HG02938 (cell line): ENCODE data around the gene MIEN1.
"Not testable (repeated sequence)": the region's sequence is repeated elsewhere in the genome, so short reads cannot be mapped to it uniquely, and the experiment has no call there.

Source experiments
- ATAC-seq: cut with Tn5 transposase; IDR thresholded peaks from one replicate; pipeline ENCODE4 v1.9.1; 2021; ENCODE audit warnings: mild to moderate bottlenecking, moderate library complexity; ENCODE audit not compliant: unreplicated experiment

The MIEN1 gene

DNA sequence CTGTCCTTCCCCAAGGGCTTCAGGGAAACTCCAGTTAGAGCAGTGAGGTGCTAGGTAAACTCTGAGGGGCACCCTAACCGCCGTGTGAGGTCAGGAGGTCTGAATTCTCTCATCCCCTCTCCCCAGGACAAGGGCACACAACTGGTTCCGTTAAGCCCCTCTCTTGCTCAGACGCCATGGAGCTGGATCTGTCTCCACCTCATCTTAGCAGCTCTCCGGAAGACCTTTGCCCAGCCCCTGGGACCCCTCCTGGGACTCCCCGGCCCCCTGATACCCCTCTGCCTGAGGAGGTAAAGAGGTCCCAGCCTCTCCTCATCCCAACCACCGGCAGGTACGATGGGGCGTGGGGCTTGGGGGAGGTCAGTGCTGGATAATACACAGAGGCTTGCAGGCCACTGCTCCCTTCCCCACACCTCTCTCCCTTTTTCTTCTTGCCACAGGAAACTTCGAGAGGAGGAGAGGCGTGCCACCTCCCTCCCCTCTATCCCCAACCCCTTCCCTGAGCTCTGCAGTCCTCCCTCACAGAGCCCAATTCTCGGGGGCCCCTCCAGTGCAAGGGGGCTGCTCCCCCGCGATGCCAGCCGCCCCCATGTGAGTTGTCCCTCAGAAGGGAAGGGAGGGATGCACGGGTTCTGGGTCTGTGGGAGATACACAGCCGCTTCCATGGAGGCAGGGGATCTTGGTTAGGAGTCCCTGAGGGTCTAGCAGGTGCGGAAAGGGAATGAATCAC lies 12.0 kb upstream of the MIEN1 start:
- ATAC-seq: no peak

DNA sequence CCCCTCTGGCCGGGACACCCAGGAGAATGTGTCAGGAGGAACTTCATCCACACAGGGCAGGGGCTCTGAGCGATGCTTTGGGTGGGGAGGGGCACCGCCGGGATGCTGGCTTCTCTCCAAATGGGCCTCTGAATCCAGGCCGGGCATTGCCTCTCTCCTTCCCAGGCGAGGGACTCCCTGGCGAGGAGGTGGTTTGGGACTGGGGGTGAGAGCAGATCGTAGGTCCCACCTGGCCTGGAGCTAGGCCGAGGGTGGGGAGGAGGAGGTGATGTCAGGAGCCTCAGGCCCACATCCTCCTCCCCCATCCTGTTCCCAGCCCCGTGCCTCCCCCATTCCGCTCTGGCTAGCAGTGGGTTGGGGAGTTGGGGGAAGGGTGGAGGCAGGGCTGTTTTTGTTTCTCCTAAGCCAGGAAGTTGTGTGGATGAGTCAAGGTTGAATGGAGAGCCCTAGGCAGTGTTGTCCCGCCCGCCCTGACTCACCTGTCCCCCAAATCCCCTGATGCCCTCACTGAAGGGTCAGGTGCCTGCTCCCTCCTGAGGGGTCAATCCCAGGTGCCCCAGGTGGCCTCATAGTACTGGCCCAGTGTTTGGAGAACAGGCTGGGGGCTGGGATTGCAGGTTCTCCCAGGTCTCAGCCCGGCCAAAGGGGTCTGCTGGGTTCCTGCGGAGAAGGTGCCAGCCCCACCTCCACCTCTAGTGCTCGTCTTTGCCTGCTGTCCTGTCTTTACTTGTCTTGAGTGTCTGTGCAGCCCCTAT lies 10.2 kb upstream of the MIEN1 start:
- no peak for ATAC-seq

- no peak for ATAC-seq
Measured at GRCh38 chr17:39739885-39740356, 9.6 kb upstream of the MIEN1 start.

DNA sequence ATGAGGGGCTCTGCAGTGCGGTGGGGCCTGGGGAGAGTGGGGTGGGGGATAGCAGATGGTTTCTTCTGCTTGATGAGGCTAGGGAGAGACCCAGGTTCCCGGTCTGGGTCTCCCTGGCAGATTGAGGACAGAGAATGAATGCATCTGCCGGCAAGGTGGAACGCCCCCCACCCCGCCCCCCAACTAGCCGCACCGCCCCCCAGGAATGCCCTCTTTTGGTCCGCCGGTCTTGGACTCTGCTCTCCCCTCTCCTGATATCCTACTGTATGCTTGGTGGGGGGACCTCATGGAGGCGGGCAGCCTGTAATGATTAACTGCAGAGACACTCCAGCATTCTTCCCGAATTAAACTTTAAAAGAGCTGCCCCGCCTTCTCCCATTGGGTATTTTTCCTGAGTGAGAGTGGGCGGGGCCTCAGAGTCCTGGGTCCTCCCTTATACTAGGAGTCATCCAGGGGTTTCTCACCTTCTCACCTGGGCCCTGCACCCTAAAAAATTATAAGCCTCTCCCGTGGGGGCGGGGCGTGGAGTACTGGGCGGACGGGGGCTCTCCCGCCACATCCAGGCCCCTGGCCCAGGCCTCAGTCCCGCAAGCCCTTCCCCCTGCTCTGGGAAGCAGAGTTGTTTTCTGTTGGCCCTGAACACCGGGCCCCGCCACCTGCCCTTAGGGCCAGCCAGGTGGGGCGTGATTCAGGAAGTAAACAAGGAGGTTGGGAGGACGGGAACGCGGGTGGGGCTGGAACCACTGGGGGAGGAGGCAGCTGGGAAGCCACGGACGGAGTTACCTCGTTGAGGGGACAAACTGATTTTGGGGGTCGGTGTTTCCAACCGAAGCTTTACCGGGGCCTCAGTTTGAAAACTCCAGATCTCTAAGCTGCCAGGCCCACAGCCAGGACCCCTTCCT lies 8.9 kb upstream of the MIEN1 start:
- no peak for ATAC-seq

- no peak for ATAC-seq
Measured at GRCh38 chr17:39738568-39738901, 8.2 kb upstream of the MIEN1 start.

- no peak for ATAC-seq
Measured at GRCh38 chr17:39737760-39738567, 7.6 kb upstream of the MIEN1 start, which contains the start of gene GRB7. Gene GRB7, plus strand, starts transcription at chr17:39737938. Its CDS starts 4,364 bp downstream, at chr17:39742302.

GRCh38 chr17:39737206-39737759 lies 7.0 kb upstream of the MIEN1 start:
- no peak for ATAC-seq

GRCh38 chr17:39736319-39737165 lies 6.2 kb upstream of the MIEN1 start:
- no peak for ATAC-seq

GRCh38 chr17:39735882-39736281 lies 5.5 kb upstream of the MIEN1 start:
- no peak for ATAC-seq

GRCh38 chr17:39732586-39732985 lies 2.3 kb upstream of the MIEN1 start:
- no peak for ATAC-seq

DNA sequence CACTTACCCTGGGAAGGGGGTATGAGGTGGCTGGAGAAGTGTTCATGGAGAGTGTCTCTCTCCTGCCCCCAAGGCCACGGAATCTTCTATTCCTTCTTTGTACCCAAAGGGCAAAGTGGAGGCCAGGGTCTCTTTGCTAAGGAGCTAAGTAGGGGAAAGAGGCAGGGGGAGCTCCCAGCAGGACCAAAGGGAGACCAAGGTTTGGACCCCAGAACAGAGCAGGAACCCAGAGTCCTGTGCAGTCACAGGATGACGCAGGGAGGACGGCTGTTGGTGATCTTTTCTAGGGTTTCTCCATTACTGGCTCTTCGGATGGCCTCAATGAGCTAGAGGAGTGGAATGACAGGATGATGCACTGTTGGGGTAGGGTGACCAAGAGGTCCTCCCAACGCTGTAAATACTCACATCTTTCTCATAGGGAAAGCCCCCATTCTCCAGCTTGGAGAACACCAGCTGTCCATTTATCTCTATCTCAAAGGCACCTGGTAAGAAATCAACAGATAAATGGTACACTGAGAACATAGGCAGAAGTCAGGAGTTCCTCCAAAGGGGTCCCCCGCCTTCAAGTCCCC lies 966 bp downstream of the MIEN1 start:
- ATAC-seq: no peak

- ATAC-seq: no peak
Measured at GRCh38 chr17:39727556-39727955, 2.8 kb downstream of the MIEN1 start.

DNA sequence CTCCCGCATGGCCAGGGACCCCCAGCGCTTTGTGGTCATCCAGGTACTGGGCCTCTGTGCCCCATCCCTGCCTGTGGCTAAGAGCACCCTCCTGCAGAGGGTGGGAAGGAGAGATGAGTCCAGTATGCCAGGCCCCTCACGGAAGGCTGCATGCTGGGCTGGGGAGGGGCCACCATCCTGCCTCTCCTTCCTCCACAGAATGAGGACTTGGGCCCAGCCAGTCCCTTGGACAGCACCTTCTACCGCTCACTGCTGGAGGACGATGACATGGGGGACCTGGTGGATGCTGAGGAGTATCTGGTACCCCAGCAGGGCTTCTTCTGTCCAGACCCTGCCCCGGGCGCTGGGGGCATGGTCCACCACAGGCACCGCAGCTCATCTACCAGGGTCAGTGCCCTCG lies 3.7 kb downstream of the MIEN1 start:
- ATAC-seq: no peak

- ATAC-seq: not testable (repeated sequence)
Measured at GRCh38 chr17:39725923-39726322, 4.4 kb downstream of the MIEN1 start.

- no peak for ATAC-seq
Measured at GRCh38 chr17:39724731-39725130, 5.6 kb downstream of the MIEN1 start.

DNA sequence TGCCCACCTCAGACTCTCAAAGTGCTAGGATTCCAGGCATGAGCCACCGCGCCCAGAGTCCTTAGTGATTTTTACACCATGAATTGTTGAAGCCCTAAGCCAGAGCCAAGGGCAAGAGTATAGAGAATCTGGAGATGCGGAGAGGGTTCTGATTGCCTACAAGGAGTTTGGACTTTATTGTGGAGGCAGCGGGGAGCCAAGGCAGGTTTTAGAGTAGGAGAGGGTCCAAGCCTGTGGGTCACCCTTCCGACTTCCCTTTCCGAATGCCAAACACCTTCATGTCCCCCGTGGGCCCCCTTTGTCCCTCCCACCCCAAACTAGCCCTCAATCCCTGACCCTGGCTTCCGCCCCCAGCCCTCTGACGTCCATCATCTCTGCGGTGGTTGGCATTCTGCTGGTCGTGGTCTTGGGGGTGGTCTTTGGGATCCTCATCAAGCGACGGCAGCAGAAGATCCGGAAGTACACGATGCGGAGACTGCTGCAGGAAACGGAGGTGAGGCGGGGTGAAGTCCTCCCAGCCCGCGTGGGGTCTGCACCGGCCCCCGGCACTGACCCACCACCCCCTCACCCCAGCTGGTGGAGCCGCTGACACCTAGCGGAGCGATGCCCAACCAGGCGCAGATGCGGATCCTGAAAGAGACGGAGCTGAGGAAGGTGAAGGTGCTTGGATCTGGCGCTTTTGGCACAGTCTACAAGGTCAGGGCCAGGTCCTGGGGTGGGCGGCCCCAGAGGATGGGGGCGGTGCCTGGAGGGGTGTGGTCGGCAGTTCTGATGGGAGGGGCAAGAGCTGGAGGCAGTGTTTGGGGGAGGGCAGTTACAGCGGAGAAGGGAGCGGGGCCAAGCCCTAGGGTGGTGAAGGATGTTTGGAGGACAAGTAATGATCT lies 7.1 kb downstream of the MIEN1 start:
- no peak for ATAC-seq

DNA sequence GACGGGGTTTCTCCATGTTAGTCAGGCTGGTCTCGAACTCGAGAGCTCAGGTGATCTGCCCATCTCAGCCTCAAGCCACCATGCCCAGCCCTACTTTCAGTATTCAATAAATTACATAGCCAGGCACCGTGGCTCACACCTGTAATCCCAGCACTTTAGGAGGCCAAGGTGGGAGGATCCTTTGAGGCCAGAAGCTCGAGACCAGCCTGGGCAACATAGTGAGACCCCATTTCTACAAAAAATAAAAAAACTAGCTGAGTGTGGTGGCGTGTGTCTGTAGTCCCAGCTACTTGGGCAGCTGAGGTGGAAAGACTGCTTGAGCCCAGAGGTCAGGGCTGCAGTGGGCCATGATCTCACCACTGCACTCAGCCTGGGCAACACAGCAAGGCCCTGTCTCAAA lies 8.2 kb downstream of the MIEN1 start:
- ATAC-seq: no peak
